Natural killer cell (primary cell): ENCODE data around the gene AP2A2. TPM values are rescaled to one million over a fixed set of nuclear protein-coding genes. Genes with fewer than 3 reads are reported as not detected.
A peak's percentile ranks its signal among the peaks of the same experiment; 100 is the strongest.
"Not testable (repeated sequence)": the region's sequence is repeated elsewhere in the genome, so short reads cannot be mapped to it uniquely, and the experiment has no call there.

Experiments used
- ATAC-seq, 3 donors: fragments of 150-1000 bp in 2 of 3; fragments of 200-7000 bp in 1 of 3; cut with Tn5 transposase; 1 replicate in 1 of 3; 2 replicates in 2 of 3; pipeline ENCODE4 v1.10.0; 2021; ENCODE audit warnings: mild to moderate bottlenecking in 2 of 3, moderate library complexity in 2 of 3
- DNase-seq, 2 donors: peaks; one replicate each; pipeline versions ENCODE4 v3.0.0 to v3.0.0-alpha.2; 2013 to 2021; ENCODE audit warnings: mixed read lengths in 1 of 2
- H3K27ac ChIP-seq: one replicate; pipeline ENCODE4 v1.5.1; 2013; ENCODE audit warnings: mild to moderate bottlenecking, low read length
- H3K27me3 ChIP-seq: one replicate; pipeline ENCODE4 v1.6.1; 2013; ENCODE audit warnings: low read length; ENCODE audit not compliant: control insufficient read depth, insufficient read depth
- H3K36me3 ChIP-seq: one replicate; pipeline ENCODE4 v1.6.1; 2013; ENCODE audit warnings: low read length; ENCODE audit not compliant: control insufficient read depth, insufficient read depth
- H3K4me1 ChIP-seq: one replicate; pipeline ENCODE4 v1.6.1; 2013; ENCODE audit warnings: low read length; ENCODE audit not compliant: control insufficient read depth, insufficient read depth
- H3K4me3 ChIP-seq: one replicate; pipeline ENCODE4 v1.5.1; 2013; ENCODE audit warnings: low read length
- H3K9me3 ChIP-seq: one replicate; pipeline ENCODE4 v1.6.1; 2013; ENCODE audit warnings: low read length; ENCODE audit not compliant: control insufficient read depth, insufficient read depth
- H3K27ac Mint-ChIP-seq, 2 donors: one replicate each; pipeline ENCODE4 v1.8.0; 2022; ENCODE audit warnings: mild to moderate bottlenecking in 2 of 2, mixed read lengths in 2 of 2, moderate library complexity in 1 of 2
- H3K27me3 Mint-ChIP-seq, 2 donors: one replicate each; pipeline ENCODE4 v1.8.0; 2022; ENCODE audit warnings: low read depth in 2 of 2, mixed read lengths in 2 of 2
- H3K36me3 Mint-ChIP-seq: one replicate; pipeline ENCODE4 v1.8.0; 2022; ENCODE audit warnings: mixed read lengths
- H3K4me1 Mint-ChIP-seq, 2 donors: one replicate each; pipeline ENCODE4 v1.8.0; 2022; ENCODE audit warnings: mixed read lengths in 2 of 2
- H3K4me3 Mint-ChIP-seq: one replicate; pipeline ENCODE4 v1.8.0; 2022; ENCODE audit warnings: mild to moderate bottlenecking, moderate library complexity, mixed read lengths
- H3K9me3 Mint-ChIP-seq, 2 donors: one replicate each; pipeline ENCODE4 v1.8.0; 2022; ENCODE audit warnings: mixed read lengths in 2 of 2
- WGBS: methylation state at CpG from one replicate; pipeline ENCODE4 v1.1.7; 2013; ENCODE audit warnings: missing lambda C conversion rate; ENCODE audit not compliant: insufficient coverage; 5-methylcytosine and 5-hydroxymethylcytosine counted together
- intact Hi-C: fragments of 100-400 bp; cut with micrococcal nuclease; formaldehyde crosslinking; loops from one replicate; pipeline ENCODE4 v1.14.2; 2022
- total RNA-seq, 4 donors: library from RNA; stranded (reverse); fragments of 120-200 nt in 1 of 4; gene quantifications; one replicate each; pipeline versions ENCODE4 v1.2.3 to v1.2.4, GENCODE V29; 2013 to 2022
- TF ChIP-seq, protein P1 (sequence below): fragments of 200-600 bp; IDR thresholded peaks from one replicate; pipeline ENCODE4 v1.8.0; 2022; ENCODE audit warnings: antibody characterized with exemption

Gene AP2A2
- total RNA-seq, 3 donors from 2014 or later (not counting 1 experiment from before 2014, with no cell fraction given) = 57.2 to 120 (median 82.9) TPM

DNA sequence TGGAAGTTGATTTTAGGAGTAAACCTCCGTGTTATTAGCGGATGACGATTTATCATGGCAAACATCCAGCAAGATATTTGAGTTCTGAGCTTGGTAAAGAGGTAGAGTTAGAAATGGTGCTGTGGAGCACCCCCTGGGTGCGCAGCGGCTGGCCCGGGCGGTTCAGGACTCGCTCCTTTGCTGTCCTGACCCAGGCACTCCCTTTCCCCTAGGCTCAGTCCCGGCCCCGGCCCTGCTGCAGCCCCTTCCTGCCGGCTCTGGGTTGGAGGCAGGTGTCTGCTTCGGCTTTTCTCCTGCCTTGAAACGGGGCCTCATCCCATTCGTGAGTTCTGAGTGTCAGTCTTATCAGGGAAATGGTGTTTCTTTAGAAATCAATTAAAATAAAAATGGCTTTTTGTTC, 33.4 kb downstream of the AP2A2 start:
- ATAC-seq = no peak
- DNase-seq = no peak
- Histone ChIP-seq H3K9me3 (no peaks in the 10 kb centered on the region), H3K4me3 (no peak overlapping the region), H3K27me3 (no peaks in the 10 kb centered on the region), H3K4me1 (peaks cover 9% of the 10 kb centered on the region), H3K36me3 (peaks cover 6% of the 10 kb centered on the region), H3K27ac (no peak overlapping the region)
- no peaks in the 10 kb centered on the region for H3K9me3 Mint-ChIP-seq
- no peaks in the 10 kb centered on the region for H3K27me3 Mint-ChIP-seq
- H3K4me3 Mint-ChIP-seq = no peak overlapping the region
- no peaks in the 10 kb centered on the region for H3K36me3 Mint-ChIP-seq
- intact Hi-C loops = no loop called here
- H3K27ac Mint-ChIP-seq = no peak overlapping the region
- peaks cover 29 to 35% of the 10 kb centered on the region in 2 donors for H3K4me1 Mint-ChIP-seq
- TF ChIP-seq, protein P1, sequence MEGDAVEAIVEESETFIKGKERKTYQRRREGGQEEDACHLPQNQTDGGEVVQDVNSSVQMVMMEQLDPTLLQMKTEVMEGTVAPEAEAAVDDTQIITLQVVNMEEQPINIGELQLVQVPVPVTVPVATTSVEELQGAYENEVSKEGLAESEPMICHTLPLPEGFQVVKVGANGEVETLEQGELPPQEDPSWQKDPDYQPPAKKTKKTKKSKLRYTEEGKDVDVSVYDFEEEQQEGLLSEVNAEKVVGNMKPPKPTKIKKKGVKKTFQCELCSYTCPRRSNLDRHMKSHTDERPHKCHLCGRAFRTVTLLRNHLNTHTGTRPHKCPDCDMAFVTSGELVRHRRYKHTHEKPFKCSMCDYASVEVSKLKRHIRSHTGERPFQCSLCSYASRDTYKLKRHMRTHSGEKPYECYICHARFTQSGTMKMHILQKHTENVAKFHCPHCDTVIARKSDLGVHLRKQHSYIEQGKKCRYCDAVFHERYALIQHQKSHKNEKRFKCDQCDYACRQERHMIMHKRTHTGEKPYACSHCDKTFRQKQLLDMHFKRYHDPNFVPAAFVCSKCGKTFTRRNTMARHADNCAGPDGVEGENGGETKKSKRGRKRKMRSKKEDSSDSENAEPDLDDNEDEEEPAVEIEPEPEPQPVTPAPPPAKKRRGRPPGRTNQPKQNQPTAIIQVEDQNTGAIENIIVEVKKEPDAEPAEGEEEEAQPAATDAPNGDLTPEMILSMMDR = no peak
- WGBS = 98% methylated on average over 14 of the region's 14 CpGs

DNA sequence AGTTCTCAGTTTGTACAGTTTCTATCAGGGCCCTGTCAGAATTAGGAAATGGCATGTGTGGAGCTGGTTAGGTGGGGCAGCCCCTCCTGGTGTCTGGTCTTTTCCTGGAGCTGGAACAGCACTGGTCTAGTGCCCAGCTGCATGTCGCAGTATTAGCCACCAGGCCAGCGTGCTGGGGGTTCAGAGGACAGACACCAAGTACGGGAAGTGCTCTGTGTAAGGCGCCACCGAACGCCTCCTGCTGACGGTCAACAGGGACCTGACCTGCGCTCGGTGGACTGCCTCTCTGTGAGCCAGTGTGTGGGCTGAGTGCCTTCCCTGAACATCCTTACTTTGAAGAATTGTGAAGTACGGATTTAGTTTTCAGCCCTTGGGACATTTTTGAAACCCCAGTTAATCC, 33.9 kb downstream of the AP2A2 start:
- Histone ChIP-seq H3K4me1 (peaks cover 9% of the 10 kb centered on the region), H3K27ac (no peak overlapping the region), H3K9me3 (no peaks in the 10 kb centered on the region), H3K4me3 (no peak overlapping the region), H3K36me3 (peaks cover 8% of the 10 kb centered on the region), H3K27me3 (no peaks in the 10 kb centered on the region)
- no peaks in the 10 kb centered on the region for H3K36me3 Mint-ChIP-seq
- DNase-seq (no peak), ATAC-seq (no peak)
- peaks cover 23 to 35% of the 10 kb centered on the region in 2 donors for H3K4me1 Mint-ChIP-seq
- WGBS = 85% methylated on average over 10 of the region's 10 CpGs
- intact Hi-C loops = no loop called here
- H3K27me3 Mint-ChIP-seq = no peaks in the 10 kb centered on the region
- no peak overlapping the region for H3K4me3 Mint-ChIP-seq
- no peak overlapping the region for H3K27ac Mint-ChIP-seq
- TF ChIP-seq, protein P1 = no peak
- no peaks in the 10 kb centered on the region for H3K9me3 Mint-ChIP-seq

DNA sequence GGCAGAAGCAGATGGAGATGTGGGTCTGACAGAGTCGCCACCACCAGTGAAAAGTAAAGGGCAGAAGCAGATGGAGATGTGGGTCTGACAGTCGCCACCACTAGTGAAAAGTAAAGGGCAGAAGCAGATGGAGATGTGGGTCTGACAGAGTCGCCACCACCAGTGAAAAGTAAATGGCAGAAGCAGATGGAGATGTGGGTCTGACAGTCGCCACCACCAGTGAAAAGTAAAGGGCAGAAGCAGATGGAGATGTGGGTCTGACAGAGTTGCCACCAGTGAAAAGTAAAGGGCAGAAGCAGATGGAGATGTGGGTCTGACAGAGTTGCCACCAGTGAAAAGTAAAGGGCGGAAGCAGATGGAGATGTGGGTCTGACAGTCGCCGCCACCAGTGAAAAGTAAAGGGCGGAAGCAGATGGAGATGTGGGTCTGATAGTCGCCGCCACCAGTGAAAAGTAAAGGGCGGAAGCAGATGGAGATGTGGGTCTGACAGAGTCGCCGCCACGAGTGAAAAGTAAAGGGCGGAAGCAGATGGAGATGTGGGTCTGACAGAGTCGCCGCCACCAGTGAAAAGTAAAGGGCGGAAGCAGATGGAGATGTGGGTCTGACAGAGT, 35.7 kb downstream of the AP2A2 start:
- H3K36me3 Mint-ChIP-seq, H3K9me3 Mint-ChIP-seq: not testable (repeated sequence)

DNA sequence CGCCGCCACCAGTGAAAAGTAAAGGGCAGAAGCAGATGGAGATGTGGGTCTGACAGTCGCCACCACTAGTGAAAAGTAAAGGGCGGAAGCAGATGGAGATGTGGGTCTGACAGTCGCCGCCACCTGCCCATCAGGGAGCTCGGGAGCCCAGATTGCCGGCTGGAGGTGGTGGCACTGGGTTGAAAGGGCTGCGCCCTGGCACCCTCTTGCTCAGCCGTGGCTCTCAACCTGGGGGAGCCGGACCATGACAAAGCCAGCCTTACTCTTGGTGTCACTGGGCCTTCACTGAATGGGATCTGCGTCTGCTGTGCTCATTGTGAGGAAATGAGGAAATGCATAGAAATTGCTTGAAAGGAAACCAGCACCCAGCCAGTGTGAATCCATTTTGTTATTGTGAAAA, 36.3 kb downstream of the AP2A2 start:
- 84% methylated on average over 12 of the region's 12 CpGs for WGBS
- H3K4me1 ChIP-seq = peaks cover 5% of the 10 kb centered on the region
- H3K9me3 Mint-ChIP-seq = no peaks in the 10 kb centered on the region
- no peak for DNase-seq
- intact Hi-C loops = no loop called here
- H3K36me3 Mint-ChIP-seq = no peaks in the 10 kb centered on the region
- no peaks in the 10 kb centered on the region for H3K27me3 ChIP-seq
- TF ChIP-seq, protein P1 = no peak
- peaks cover 25 to 36% of the 10 kb centered on the region in 2 donors for H3K4me1 Mint-ChIP-seq
- H3K36me3 ChIP-seq = peaks cover 9% of the 10 kb centered on the region
- H3K4me3 ChIP-seq = no peak overlapping the region
- peak in 1 of 3 donors; percentile 22 for ATAC-seq
- peak overlapping the region; percentile 54 to 74 for H3K27ac Mint-ChIP-seq
- H3K27me3 Mint-ChIP-seq = no peaks in the 10 kb centered on the region
- H3K9me3 ChIP-seq = no peaks in the 10 kb centered on the region
- H3K4me3 Mint-ChIP-seq = no peak overlapping the region
- no peak overlapping the region for H3K27ac ChIP-seq

More for the DNA sequence above, 35.7 kb downstream of the AP2A2 start:
- WGBS = 75% methylated on average over 18 of the region's 18 CpGs
- H3K27me3 ChIP-seq, H3K27ac ChIP-seq, DNase-seq, intact Hi-C loops, H3K4me3 ChIP-seq, H3K4me1 ChIP-seq, H3K4me3 Mint-ChIP-seq, H3K9me3 ChIP-seq, H3K27me3 Mint-ChIP-seq, ATAC-seq, H3K36me3 ChIP-seq: not testable (repeated sequence)
- Mint-ChIP-seq H3K27ac (peak overlapping the region; percentile 61 to 74), H3K4me1 (peaks cover 22 to 33% of the 10 kb centered on the region in 2 donors)
